PC-9 (cell line): ENCODE data around the gene MYO1A. TPM values are rescaled to one million over a fixed set of nuclear protein-coding genes. Genes with fewer than 3 reads are reported as not detected.
"Not testable (repeated sequence)": the region's sequence is repeated elsewhere in the genome, so short reads cannot be mapped to it uniquely, and the experiment has no call there.

ENCODE experiments used
- BruUV-seq: library from RNA; stranded (reverse); fragments of 400-500 nt; replicated peaks from 2 replicates; lab custom pipeline; 2021; lab: Mats Ljungman, UMichigan
- CTCF ChIA-PET: fragments of 300-600 bp; sonication (Branson Sonifier 250); formaldehyde crosslinking; loops from one replicate; lab custom pipeline; 2022; ENCODE audit warnings: antibody characterized with exemption; lab: Charles Lee
- POLR2A ChIA-PET: fragments of 300-600 bp; sonication (Branson Sonifier 250); formaldehyde crosslinking; loops from one replicate; lab custom pipeline; 2022; ENCODE audit warnings: antibody characterized with exemption; ENCODE audit not compliant: unreplicated experiment; lab: Charles Lee
- DNase-seq, 2 experiments: peaks; one replicate each; pipeline versions ENCODE4 v3.0.0 to v3.0.0-alpha.2; 2015 to 2022; ENCODE audit warnings: mixed read lengths in 1 of 2
- H2AFZ ChIP-seq: fragments of 200-600 bp; sonication (generic); 2 replicates; pipeline ENCODE4 v1.8.1; 2017; ENCODE audit warnings: antibody characterized with exemption
- H3F3A ChIP-seq: fragments of 200-600 bp; sonication (generic); 2 replicates; pipeline ENCODE4 v1.8.1; 2017; ENCODE audit warnings: antibody characterized with exemption, mild to moderate bottlenecking, low read depth; ENCODE audit not compliant: insufficient read depth
- H3K27ac ChIP-seq: fragments of 200-600 bp; sonication (generic); 2 replicates; pipeline ENCODE4 v1.6.1; 2016; ENCODE audit warnings: mixed run types
- H3K27me3 ChIP-seq: fragments of 200-600 bp; sonication (generic); 2 replicates; pipeline ENCODE4 v1.6.1; 2016; ENCODE audit warnings: low read depth, mixed run types; ENCODE audit not compliant: insufficient read depth
- H3K36me3 ChIP-seq: fragments of 200-600 bp; sonication (generic); 2 replicates; pipeline ENCODE4 v1.6.1; 2016; ENCODE audit warnings: low read depth, mixed run types
- H3K4me1 ChIP-seq: fragments of 200-600 bp; sonication (generic); replicated peaks from 2 replicates; pipeline ENCODE4 v1.6.1; 2016; ENCODE audit warnings: mixed run types; ENCODE audit not compliant: insufficient read depth
- H3K4me2 ChIP-seq: fragments of 200-600 bp; sonication (generic); 2 replicates; pipeline ENCODE4 v1.6.1; 2017; ENCODE audit warnings: mixed run types
- H3K4me3 ChIP-seq: fragments of 200-600 bp; sonication (generic); 2 replicates; pipeline ENCODE4 v1.6.1; 2016; ENCODE audit warnings: mixed run types
- H3K79me2 ChIP-seq: fragments of 200-600 bp; sonication (generic); 2 replicates; pipeline ENCODE4 v1.6.1; 2017; ENCODE audit warnings: low read depth, mixed run types
- H3K9me2 ChIP-seq: fragments of 200-600 bp; sonication (generic); 2 replicates; pipeline ENCODE4 v1.8.1; 2017; ENCODE audit warnings: mild to moderate bottlenecking; ENCODE audit not compliant: insufficient read depth
- H3K9me3 ChIP-seq: fragments of 200-600 bp; sonication (generic); 2 replicates; pipeline ENCODE4 v1.8.1; 2016; ENCODE audit warnings: low read depth; ENCODE audit not compliant: insufficient read depth
- H4K20me1 ChIP-seq: fragments of 200-600 bp; sonication (generic); 2 replicates; pipeline ENCODE4 v1.8.1; 2017; ENCODE audit not compliant: insufficient read depth
- CTCF ChIP-seq: fragments of 200-600 bp; sonication (generic); conservative IDR thresholded peaks from 2 replicates; pipeline ENCODE4 v1.6.1; 2017; ENCODE audit warnings: mixed run types, antibody characterized with exemption, mild to moderate bottlenecking, moderate library complexity
- EZH2 ChIP-seq: fragments of 200-600 bp; sonication (generic); IDR thresholded peaks from 2 replicates; pipeline ENCODE4 v1.8.0; 2017; ENCODE audit warnings: antibody characterized with exemption, low read depth
- intact Hi-C: fragments of 100-400 bp; cut with micrococcal nuclease; formaldehyde crosslinking; loops from one replicate; pipeline ENCODE4 v1.10.0; 2022; ENCODE audit not compliant: unreplicated experiment
- total RNA-seq: library from RNA; stranded (reverse); gene quantifications from 2 replicates; pipeline ENCODE4 v1.2.3, GENCODE V29; 2021

Gene MYO1A
- total RNA-seq, 1 experiment from 2014 or later: not detected

DNA sequence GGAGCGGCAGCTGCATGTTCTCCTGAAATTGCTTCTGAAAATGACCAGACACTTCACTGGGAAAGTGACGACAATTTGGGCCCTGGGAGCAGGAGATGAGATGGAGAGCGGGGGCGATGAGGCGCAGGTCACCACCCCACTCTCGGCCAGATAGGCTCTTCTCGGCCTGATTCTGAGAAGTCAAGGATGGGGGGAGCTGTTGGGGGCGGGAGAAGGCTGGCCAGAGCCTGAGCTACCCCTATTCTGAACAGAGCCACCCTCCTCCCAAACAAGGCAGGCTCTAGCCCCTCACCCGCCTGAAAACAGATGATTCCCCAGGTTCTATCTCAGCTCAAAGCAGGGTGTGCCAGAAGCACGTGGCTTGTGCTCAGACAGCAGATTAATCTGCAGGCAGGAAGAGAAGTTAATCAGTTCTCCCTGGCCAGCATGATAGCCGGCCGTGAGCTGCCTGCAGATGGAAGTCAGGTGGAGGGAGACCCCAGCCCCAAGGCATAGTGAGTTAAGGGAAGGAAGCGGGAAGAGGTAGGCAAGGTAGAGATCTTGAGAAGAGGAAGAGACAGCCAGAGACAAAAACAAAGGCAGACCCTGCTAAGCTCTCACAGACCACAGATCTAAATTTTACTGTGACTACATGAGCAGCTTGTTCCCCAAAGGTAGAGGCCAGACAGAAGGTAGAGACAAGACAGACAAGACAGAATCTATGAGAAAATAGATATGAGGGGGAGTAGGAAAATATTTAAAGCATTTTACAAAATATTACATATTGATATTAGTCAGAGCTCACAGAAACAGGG is 22.7 kb downstream of the MYO1A start:
- no peak for TF ChIP-seq EZH2
- TF ChIP-seq CTCF: no peak
- H3K4me1 ChIP-seq: no peaks in the 10 kb centered on the region
- no peaks in the 10 kb centered on the region for H3K9me3 ChIP-seq
- H3K36me3 ChIP-seq: no peaks in the 10 kb centered on the region
- no peak overlapping the region for H3K4me3 ChIP-seq
- H3K9me2 ChIP-seq: no peaks in the 10 kb centered on the region
- POLR2A ChIA-PET: no interaction called here
- CTCF ChIA-PET: no interaction called here
- no peaks in the 10 kb centered on the region for H4K20me1 ChIP-seq
- H3K27ac ChIP-seq: no peak overlapping the region
- H3F3A ChIP-seq: no peaks in the 10 kb centered on the region
- no peak overlapping the region for H2AFZ ChIP-seq
- no TSS peak for BruUV-seq
- peaks cover 44% of the 10 kb centered on the region for H3K27me3 ChIP-seq
- DNase-seq: no peak
- intact Hi-C loops: no loop called here
- H3K79me2 ChIP-seq: no peaks in the 10 kb centered on the region
- no peak overlapping the region for H3K4me2 ChIP-seq

- H3K79me2 ChIP-seq: no peaks in the 10 kb centered on the region
- ChIA-PET POLR2A (no interaction called here), CTCF (interaction anchor here (0.6 kb wide), 1 partner anchor 49 kb away, joined by 6 read pairs; no protein-coding TSS in a partner anchor)
- BruUV-seq: no TSS peak
- H3F3A ChIP-seq: no peaks in the 10 kb centered on the region
- no peaks in the 10 kb centered on the region for H4K20me1 ChIP-seq
- H3K27ac ChIP-seq: no peak overlapping the region
- no peak for DNase-seq
- H3K27me3 ChIP-seq: peaks cover 39% of the 10 kb centered on the region
- no peak overlapping the region for H2AFZ ChIP-seq
- H3K9me2 ChIP-seq: no peaks in the 10 kb centered on the region
- H3K36me3 ChIP-seq: no peaks in the 10 kb centered on the region
- H3K9me3 ChIP-seq: no peaks in the 10 kb centered on the region
- no peak overlapping the region for H3K4me3 ChIP-seq
- TF ChIP-seq EZH2: no peak
- TF ChIP-seq CTCF: no peak
- H3K4me2 ChIP-seq: no peak overlapping the region
- intact Hi-C loops: no loop called here
- no peaks in the 10 kb centered on the region for H3K4me1 ChIP-seq
Measured at GRCh38 chr12:57025196-57025595, 24.7 kb downstream of the MYO1A start.

DNA sequence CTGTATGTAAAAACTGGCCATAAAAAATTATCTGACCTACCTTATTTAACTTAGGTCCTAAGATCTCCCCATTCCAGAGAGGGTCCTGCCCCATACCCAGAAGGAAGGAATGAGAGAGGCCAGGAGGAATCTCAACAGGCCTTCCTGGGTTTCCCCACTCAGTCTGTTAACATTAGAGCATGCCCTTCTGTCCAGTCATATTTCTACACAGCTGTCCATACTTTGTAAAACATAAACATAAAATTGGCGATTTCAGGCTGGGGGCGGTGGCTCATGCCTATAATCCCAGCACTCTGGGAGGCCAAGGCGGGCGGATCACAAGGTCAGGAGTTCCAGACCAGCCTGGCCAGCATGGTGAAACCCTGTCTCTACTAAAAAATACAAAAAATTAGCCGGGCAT is 27.6 kb downstream of the MYO1A start:
- H3K27ac ChIP-seq, BruUV-seq, POLR2A ChIA-PET, H3K9me2 ChIP-seq, CTCF ChIA-PET, intact Hi-C loops, DNase-seq, H3K4me3 ChIP-seq, H3K79me2 ChIP-seq, H4K20me1 ChIP-seq, H3K9me3 ChIP-seq, H2AFZ ChIP-seq, H3F3A ChIP-seq, H3K36me3 ChIP-seq, H3K4me2 ChIP-seq: not testable (repeated sequence)
- Histone ChIP-seq H3K27me3 (peaks cover 16% of the 10 kb centered on the region), H3K4me1 (peaks cover 10% of the 10 kb centered on the region)
